ENCODE results near the gene PRKCQ. TPM values are rescaled to one million over a fixed set of nuclear protein-coding genes. Genes with fewer than 3 reads are reported as not detected.

The PRKCQ gene
- polyA plus RNA-seq, 1 donor (not counting 4 experiments of a cell fraction or from before 2014, with no cell fraction given) = 7.5 TPM

GRCh38 chr10:6393168-6393567, 186.9 kb downstream of the PRKCQ start:
- H3K27ac ChIP-seq (ENCODE audit: control insufficient read depth, insufficient read depth, low read length) = no peak overlapping the region
- TF ChIP-seq EZH2 (IDR thresholded peaks at IDR 0.05; ENCODE audit: low read length) (no peak), CTCF (optimal IDR thresholded peaks at IDR 0.05 in 1 of 3, IDR thresholded peaks at IDR 0.05 in 1 of 3, conservative IDR thresholded peaks at IDR 0.05 in 1 of 3; ENCODE audit: extremely low read depth in 1 of 3, insufficient read depth in 2 of 3, low read length in 3 of 3) (no peak)
- no peaks in the 10 kb centered on the region for H3K36me3 ChIP-seq (ENCODE audit: control insufficient read depth in 2 of 2, extremely low read depth in 1 of 2, insufficient read depth in 2 of 2, low read length in 2 of 2)
- no peak overlapping the region for H3K9ac ChIP-seq (ENCODE audit: control insufficient read depth, extremely low read depth, insufficient read depth, low read length)
- H3K4me3 ChIP-seq (ENCODE audit: control insufficient read depth in 2 of 3, extremely low read depth in 1 of 3, insufficient read depth in 2 of 3, low read depth in 1 of 3, low read length in 3 of 3) = no peak overlapping the region
- DNase-seq (ENCODE audit: low read depth, low spot score) (no peak), FAIRE-seq (no peak)
- H3K79me2 ChIP-seq (ENCODE audit: control insufficient read depth, insufficient read depth, low read length) = no peaks in the 10 kb centered on the region
- no peaks in the 10 kb centered on the region for H3K9me1 ChIP-seq (ENCODE audit: control insufficient read depth, extremely low read depth, insufficient read depth, low read length)
- no peaks in the 10 kb centered on the region for H4K20me1 ChIP-seq (ENCODE audit: control insufficient read depth, extremely low read depth, insufficient read depth, low read length)
- no peak overlapping the region for H2AFZ ChIP-seq (ENCODE audit: control insufficient read depth, low read length)
- peaks cover 2% of the 10 kb centered on the region for H3K9me3 ChIP-seq (ENCODE audit: control insufficient read depth, low read depth, low read length)
- no peak overlapping the region for H3K4me2 ChIP-seq (ENCODE audit: control insufficient read depth, extremely low read depth, insufficient read depth, low read depth, low read length)
- peaks cover 4% of the 10 kb centered on the region for H3K4me1 ChIP-seq (ENCODE audit: control insufficient read depth, extremely low read depth, insufficient read depth, low read length)
- H3K27me3 ChIP-seq (ENCODE audit: control insufficient read depth, extremely low read depth, insufficient read depth, low read length) = no peaks in the 10 kb centered on the region
- dilution Hi-C loops (cut with MboI; ENCODE audit: extremely low pct_ligation_motif_present, low sequenced_read_pairs) = loop anchor here (25.0 kb wide), 1 partner anchor 131 kb away; no protein-coding TSS in a partner anchor

- peaks cover 2% of the 10 kb centered on the region for H3K9me3 ChIP-seq (ENCODE audit: control insufficient read depth, low read depth, low read length)
- no peaks in the 10 kb centered on the region for H3K4me1 ChIP-seq (ENCODE audit: control insufficient read depth, extremely low read depth, insufficient read depth, low read length)
- no peaks in the 10 kb centered on the region for H3K79me2 ChIP-seq (ENCODE audit: control insufficient read depth, insufficient read depth, low read length)
- H3K9ac ChIP-seq (ENCODE audit: control insufficient read depth, extremely low read depth, insufficient read depth, low read length) = no peak overlapping the region
- no peaks in the 10 kb centered on the region for H3K9me1 ChIP-seq (ENCODE audit: control insufficient read depth, extremely low read depth, insufficient read depth, low read length)
- H3K36me3 ChIP-seq (ENCODE audit: control insufficient read depth in 2 of 2, extremely low read depth in 1 of 2, insufficient read depth in 2 of 2, low read length in 2 of 2) = no peaks in the 10 kb centered on the region
- TF ChIP-seq EZH2 (IDR thresholded peaks at IDR 0.05; ENCODE audit: low read length) = no peak
- TF ChIP-seq CTCF (optimal IDR thresholded peaks at IDR 0.05 in 1 of 3, IDR thresholded peaks at IDR 0.05 in 1 of 3, conservative IDR thresholded peaks at IDR 0.05 in 1 of 3; ENCODE audit: extremely low read depth in 1 of 3, insufficient read depth in 2 of 3, low read length in 3 of 3) = no peak
- no peaks in the 10 kb centered on the region for H4K20me1 ChIP-seq (ENCODE audit: control insufficient read depth, extremely low read depth, insufficient read depth, low read length)
- H2AFZ ChIP-seq (ENCODE audit: control insufficient read depth, low read length) = no peak overlapping the region
- no peak overlapping the region for H3K4me2 ChIP-seq (ENCODE audit: control insufficient read depth, extremely low read depth, insufficient read depth, low read depth, low read length)
- no peaks in the 10 kb centered on the region for H3K27me3 ChIP-seq (ENCODE audit: control insufficient read depth, extremely low read depth, insufficient read depth, low read length)
- no peak for FAIRE-seq
- dilution Hi-C loops (cut with MboI; ENCODE audit: extremely low pct_ligation_motif_present, low sequenced_read_pairs) = loop anchor here (25.0 kb wide), 1 partner anchor 128 kb away; no protein-coding TSS in a partner anchor
- H3K27ac ChIP-seq (ENCODE audit: control insufficient read depth, insufficient read depth, low read length) = no peak overlapping the region
- H3K4me3 ChIP-seq (ENCODE audit: control insufficient read depth in 2 of 3, extremely low read depth in 1 of 3, insufficient read depth in 2 of 3, low read depth in 1 of 3, low read length in 3 of 3) = no peak overlapping the region
- DNase-seq (ENCODE audit: low read depth, low spot score) = no peak
Observed at GRCh38 chr10:6390213-6390845, 189.7 kb downstream of the PRKCQ start.

All from keratinocyte (primary cell).